ENCODE measurements around the gene FETUB.

GRCh38 chr3:186617036-186617946 is 22.9 kb upstream of the FETUB start:
- TF ChIP-seq CTCF (conservative IDR thresholded peaks at IDR 0.05): peak; percentile 99
- no peak for TF ChIP-seq ZFX (IDR thresholded peaks at IDR 0.05)

Data from C4-2B (cell line).